Activated T-cell treated with anti-CD3 and anti-CD28 coated beads for 24 hours (primary cell): ENCODE measurements around the gene TRO.

Experiments used
- DNase-seq: peaks from one replicate; pipeline ENCODE4 v3.0.0-alpha.2; 2020; ENCODE audit warnings: low read depth

TRO gene

DNA sequence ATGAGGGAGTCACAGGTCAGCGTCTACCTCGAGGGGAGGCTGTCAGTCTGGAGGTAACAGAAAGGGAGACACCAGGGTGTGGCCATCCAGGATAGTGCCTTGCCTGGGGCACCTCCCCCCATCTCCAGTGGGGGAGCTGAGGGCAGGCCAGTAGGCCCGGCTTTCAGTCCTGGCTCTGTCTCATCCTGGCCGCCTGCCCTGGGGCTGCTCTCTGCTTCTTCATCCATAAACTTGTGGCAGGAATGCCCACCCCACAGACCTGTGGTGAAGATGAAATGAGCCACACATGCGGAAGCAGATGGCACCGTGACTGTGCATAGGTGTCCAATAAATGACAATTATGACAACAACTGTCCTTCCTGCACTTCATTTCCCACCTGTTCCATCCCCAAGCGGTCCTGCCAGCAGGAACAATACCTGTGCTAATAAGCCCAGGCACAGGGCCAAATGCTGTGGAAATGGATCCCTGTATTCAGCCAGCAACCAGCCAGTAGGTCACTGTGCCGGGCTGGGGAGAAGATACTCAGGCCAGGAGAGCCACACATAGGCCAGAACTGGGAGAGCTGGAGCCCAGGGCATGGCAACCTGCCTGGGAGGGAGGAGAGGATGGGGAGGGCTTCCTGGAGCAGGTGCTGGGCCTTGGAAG, 30.2 kb downstream of the TRO start:
- DNase-seq, result no peak

DNA sequence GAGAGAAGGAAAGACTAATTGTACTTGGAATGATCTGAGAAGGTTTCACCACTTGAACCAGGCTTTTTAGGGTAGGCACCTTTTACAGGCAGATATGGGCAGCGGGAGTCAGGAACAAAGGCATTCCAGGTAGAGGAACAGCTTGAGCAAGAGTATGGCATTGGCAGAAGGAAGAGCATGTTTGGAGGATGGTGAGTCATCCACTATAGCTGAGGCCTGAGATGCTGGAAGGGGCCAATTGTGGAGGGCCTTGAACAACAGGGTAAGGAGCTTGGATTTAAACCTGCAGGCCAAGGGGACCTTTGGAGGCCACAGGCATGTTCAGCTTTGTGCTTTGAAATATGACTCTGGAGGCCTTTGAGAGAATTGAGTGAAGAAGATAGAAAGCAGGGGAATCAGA, 41.1 kb downstream of the TRO start:
- no peak for DNase-seq

DNA sequence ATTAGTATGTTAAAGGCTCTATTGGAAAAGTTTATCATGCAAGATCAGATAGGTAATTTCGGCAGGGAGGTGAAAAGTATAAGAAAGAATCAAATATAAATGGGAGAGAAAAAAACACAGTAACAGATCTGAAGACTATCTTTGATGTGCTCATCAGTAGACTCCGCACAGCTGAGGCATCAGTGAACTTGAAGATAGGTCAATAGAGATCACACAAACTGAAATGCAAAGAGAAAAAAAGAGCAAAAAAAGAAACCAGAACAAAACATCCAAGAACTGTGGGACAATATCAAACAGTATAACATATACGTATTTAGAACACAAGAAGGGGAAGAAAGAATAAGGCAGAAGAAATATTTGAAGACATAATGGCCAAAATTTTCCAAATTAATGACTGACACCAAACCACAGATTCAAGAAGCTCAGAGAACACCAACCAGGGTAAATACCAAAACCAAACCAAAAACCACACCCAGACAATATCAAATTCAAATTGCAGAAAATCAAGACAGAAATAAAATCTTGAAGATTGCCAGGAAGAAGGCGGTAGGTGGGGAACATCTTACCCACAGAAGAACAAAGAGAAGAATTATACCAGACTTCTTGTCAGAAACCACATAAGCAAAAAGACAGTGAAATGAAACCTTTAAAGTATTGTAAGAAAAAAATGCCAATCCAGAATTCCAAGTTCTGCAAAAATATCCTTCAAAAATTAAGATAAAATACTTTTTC, 44.3 kb downstream of the TRO start:
- DNase-seq, result no peak

GRCh38 chrX:54977387-54977786, 56.8 kb downstream of the TRO start:
- no peak for DNase-seq

DNA sequence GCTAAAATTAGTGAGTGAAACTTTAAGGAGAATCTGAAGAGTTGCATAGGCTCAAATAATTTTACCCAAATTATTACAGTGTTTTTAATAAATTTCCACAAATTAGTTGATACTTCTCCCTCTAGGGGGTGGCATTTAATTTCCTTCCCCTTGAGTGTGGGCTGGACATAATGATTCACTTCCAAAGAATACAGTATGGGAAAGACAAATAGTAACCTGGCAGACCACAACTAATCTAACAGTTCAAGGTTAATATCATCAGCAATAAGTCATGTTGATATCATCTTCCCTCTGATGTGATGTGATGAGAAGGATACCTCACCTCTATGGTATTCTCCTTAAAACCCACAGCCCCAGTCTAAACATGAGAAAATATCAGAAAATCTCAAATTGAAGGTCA, 57.8 kb downstream of the TRO start:
- DNase-seq, result no peak

GRCh38 chrX:54979432-54979831, 58.8 kb downstream of the TRO start:
- DNase-seq, result no peak

GRCh38 chrX:54980334-54980733, 59.7 kb downstream of the TRO start:
- DNase-seq, result no peak
